Progenitor cell of endocrine pancreas (in vitro differentiated cells): ENCODE measurements around the gene ADAM10. TPM values are rescaled to one million over a fixed set of nuclear protein-coding genes. Genes with fewer than 3 reads are reported as not detected.

Source experiments
- DNase-seq: peaks from one replicate; pipeline ENCODE4 v3.0.0; 2021; ENCODE audit warnings: low spot score; ENCODE audit not compliant: unreplicated experiment
- H3K27ac Mint-ChIP-seq: 2 replicates; pipeline ENCODE4 v1.8.0; 2021; ENCODE audit warnings: mild to moderate bottlenecking, moderate library complexity, mixed read lengths
- H3K27me3 Mint-ChIP-seq: 2 replicates; pipeline ENCODE4 v1.8.0; 2021; ENCODE audit warnings: mixed read lengths
- H3K36me3 Mint-ChIP-seq: 2 replicates; pipeline ENCODE4 v1.8.0; 2022; ENCODE audit warnings: mixed read lengths; ENCODE audit not compliant: insufficient read depth
- H3K4me1 Mint-ChIP-seq: 2 replicates; pipeline ENCODE4 v1.8.0; 2021; ENCODE audit warnings: low read depth, mixed read lengths
- H3K4me3 Mint-ChIP-seq: 2 replicates; pipeline ENCODE4 v1.8.0; 2021; ENCODE audit warnings: low read depth, mild to moderate bottlenecking, moderate library complexity, mixed read lengths
- H3K9me3 Mint-ChIP-seq: 2 replicates; pipeline ENCODE4 v1.8.0; 2021; ENCODE audit warnings: low read depth, mixed read lengths
- CTCF ChIP-seq: fragments of 200-600 bp; sonication (generic); IDR thresholded peaks from one replicate; pipeline ENCODE4 v1.5.0; 2021; ENCODE audit warnings: antibody characterized with exemption, mild to moderate bottlenecking; ENCODE audit not compliant: unreplicated experiment
- total RNA-seq: library from RNA; stranded (reverse); gene quantifications from 2 replicates; pipeline ENCODE4 v1.2.1, GENCODE V29; 2021

The ADAM10 gene
- total RNA-seq, 1 donor from 2014 or later: 237 TPM

- no peak overlapping the region for H3K27ac Mint-ChIP-seq
Measured at GRCh38 chr15:58569455-58569854, 180.1 kb downstream of the ADAM10 start.

GRCh38 chr15:58568157-58568571 is 181.3 kb downstream of the ADAM10 start:
- H3K27ac Mint-ChIP-seq: no peak overlapping the region
- no peaks in the 10 kb centered on the region for H3K4me1 Mint-ChIP-seq
- TF ChIP-seq CTCF: no peak
- no peaks in the 10 kb centered on the region for H3K36me3 Mint-ChIP-seq
- H3K9me3 Mint-ChIP-seq: peaks cover 3% of the 10 kb centered on the region
- peaks cover 4% of the 10 kb centered on the region for H3K27me3 Mint-ChIP-seq
- no peak overlapping the region for H3K4me3 Mint-ChIP-seq
- no peak for DNase-seq

More at GRCh38 chr15:58569455-58569854, 180.1 kb downstream of the ADAM10 start:
- DNase-seq: no peak
- no peaks in the 10 kb centered on the region for H3K4me1 Mint-ChIP-seq
- peaks cover 3% of the 10 kb centered on the region for H3K9me3 Mint-ChIP-seq
- no peak overlapping the region for H3K4me3 Mint-ChIP-seq
- no peaks in the 10 kb centered on the region for H3K36me3 Mint-ChIP-seq
- peaks cover 4% of the 10 kb centered on the region for H3K27me3 Mint-ChIP-seq
- TF ChIP-seq CTCF: no peak

- no peak for TF ChIP-seq CTCF
- no peak for DNase-seq
- Mint-ChIP-seq H3K36me3 (no peaks in the 10 kb centered on the region), H3K4me3 (no peak overlapping the region), H3K27ac (no peak overlapping the region), H3K9me3 (peaks cover 3% of the 10 kb centered on the region), H3K27me3 (no peaks in the 10 kb centered on the region), H3K4me1 (peaks cover 3% of the 10 kb centered on the region)
Measured at GRCh38 chr15:58566029-58566428, 183.5 kb downstream of the ADAM10 start.

GRCh38 chr15:58565619-58566018 is 183.9 kb downstream of the ADAM10 start:
- no peaks in the 10 kb centered on the region for H3K27me3 Mint-ChIP-seq
- DNase-seq: no peak
- no peak overlapping the region for H3K4me3 Mint-ChIP-seq
- peaks cover 3% of the 10 kb centered on the region for H3K9me3 Mint-ChIP-seq
- H3K27ac Mint-ChIP-seq: no peak overlapping the region
- no peaks in the 10 kb centered on the region for H3K36me3 Mint-ChIP-seq
- no peak for TF ChIP-seq CTCF
- peaks cover 7% of the 10 kb centered on the region for H3K4me1 Mint-ChIP-seq

- Mint-ChIP-seq H3K4me3 (no peak overlapping the region), H3K27me3 (no peaks in the 10 kb centered on the region), H3K9me3 (peaks cover under 1% of the 10 kb centered on the region), H3K27ac (no peak overlapping the region), H3K36me3 (no peaks in the 10 kb centered on the region), H3K4me1 (peaks cover 7% of the 10 kb centered on the region)
- TF ChIP-seq CTCF: no peak
- DNase-seq: no peak
Measured at GRCh38 chr15:58564981-58565380, 184.5 kb downstream of the ADAM10 start.
